Erythroblast (primary cell): Measurements from ENCODE around the gene ZMYND15.
"Not testable (repeated sequence)": the region's sequence is repeated elsewhere in the genome, so short reads cannot be mapped to it uniquely, and the experiment has no call there.

Experiments used
- DNase-seq, 2 experiments: peaks; one replicate each; lab custom pipeline; 2025; lab: John Stamatoyannopoulos, UW
- GATA1 ChIP-seq: IDR thresholded peaks from 2 replicates; pipeline ENCODE4 v1.6.1; 2011; ENCODE audit warnings: low read depth, mild to moderate bottlenecking, control low read depth, low read length, moderate library complexity
- POLR2A ChIP-seq: IDR thresholded peaks from 2 replicates; pipeline ENCODE4 v1.6.1; 2011; ENCODE audit warnings: mild to moderate bottlenecking, low read length

ZMYND15 gene, protein sequence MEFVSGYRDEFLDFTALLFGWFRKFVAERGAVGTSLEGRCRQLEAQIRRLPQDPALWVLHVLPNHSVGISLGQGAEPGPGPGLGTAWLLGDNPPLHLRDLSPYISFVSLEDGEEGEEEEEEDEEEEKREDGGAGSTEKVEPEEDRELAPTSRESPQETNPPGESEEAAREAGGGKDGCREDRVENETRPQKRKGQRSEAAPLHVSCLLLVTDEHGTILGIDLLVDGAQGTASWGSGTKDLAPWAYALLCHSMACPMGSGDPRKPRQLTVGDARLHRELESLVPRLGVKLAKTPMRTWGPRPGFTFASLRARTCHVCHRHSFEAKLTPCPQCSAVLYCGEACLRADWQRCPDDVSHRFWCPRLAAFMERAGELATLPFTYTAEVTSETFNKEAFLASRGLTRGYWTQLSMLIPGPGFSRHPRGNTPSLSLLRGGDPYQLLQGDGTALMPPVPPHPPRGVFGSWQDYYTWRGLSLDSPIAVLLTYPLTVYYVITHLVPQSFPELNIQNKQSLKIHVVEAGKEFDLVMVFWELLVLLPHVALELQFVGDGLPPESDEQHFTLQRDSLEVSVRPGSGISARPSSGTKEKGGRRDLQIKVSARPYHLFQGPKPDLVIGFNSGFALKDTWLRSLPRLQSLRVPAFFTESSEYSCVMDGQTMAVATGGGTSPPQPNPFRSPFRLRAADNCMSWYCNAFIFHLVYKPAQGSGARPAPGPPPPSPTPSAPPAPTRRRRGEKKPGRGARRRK

DNA sequence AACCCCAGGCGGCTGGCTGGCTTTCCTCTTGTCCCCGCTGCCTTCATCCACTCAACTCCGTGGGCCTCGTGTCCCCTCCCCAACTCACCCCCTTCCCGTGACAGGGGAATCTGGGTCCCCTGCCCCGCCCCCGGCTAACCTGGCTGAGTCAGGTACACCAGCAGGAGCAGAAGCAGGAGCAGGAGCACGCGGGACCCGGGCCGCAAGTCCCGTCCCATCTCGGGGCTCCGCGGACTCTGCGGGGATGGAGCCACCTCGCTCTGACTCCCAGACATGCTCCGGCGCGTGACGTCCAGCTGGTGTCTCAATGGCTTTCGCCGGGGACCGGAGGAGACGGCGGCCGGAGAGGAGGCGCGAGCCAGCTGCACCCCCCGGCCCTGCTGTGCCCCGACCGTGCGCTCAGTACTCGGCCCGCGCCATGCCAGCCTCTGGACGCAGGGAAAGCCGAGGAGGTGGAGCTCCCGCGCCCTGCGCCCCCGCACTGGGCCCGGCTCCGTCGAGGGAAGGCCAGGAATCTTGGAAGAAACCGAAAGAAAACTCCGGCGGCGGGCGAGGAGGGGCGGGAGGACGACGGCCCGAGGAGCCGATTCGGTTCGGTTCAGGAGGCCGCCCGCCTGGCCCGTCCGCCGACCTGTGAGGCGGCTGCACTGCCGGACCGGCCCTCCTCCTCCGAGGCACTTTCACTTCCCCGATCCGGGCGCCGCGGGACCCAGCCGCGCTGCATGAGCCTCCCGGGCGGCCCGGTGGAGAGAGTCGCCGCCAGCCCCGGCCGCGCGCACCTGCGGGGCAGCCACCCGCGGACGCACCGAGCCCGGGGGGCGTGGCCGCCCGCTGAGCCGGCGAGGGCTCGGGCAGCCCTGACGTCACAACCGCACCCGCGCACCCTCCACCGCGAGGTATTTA lies at the start of gene ZMYND15, which contains the start of gene CXCL16:
Gene ZMYND15, plus strand, starts transcription at position 712 of the 903 bp plus-strand sequence. CDS start 716 bp downstream, outside the sequence.
Gene CXCL16, minus strand, starts transcription at position 807 of the 903 bp plus-strand sequence. Its CDS starts 589 bp downstream, at position 218.
- peak; percentile 34 to 67 for DNase-seq
- TF ChIP-seq POLR2A (no peak), GATA1 (no peak)

DNA sequence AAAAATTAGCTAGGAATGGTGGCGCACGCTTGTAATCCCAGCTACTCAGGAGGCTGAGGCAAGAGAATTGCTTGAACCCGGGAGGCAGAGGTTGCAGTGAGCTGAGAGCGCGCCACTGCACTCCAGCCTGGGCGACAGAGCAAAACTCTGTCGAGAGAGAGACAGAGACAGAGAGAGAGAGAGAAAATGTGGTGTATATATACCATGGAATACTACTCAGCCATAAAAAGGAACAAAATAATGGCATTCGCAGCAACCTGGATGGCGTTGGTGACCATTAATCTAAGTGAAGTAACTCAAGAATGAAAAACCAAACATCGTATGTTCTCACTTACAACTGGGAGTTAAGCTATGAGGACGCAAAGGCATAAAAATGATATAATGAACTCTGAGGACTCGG lies 49.8 kb upstream of the ZMYND15 start:
- DNase-seq: not testable (repeated sequence)

DNA sequence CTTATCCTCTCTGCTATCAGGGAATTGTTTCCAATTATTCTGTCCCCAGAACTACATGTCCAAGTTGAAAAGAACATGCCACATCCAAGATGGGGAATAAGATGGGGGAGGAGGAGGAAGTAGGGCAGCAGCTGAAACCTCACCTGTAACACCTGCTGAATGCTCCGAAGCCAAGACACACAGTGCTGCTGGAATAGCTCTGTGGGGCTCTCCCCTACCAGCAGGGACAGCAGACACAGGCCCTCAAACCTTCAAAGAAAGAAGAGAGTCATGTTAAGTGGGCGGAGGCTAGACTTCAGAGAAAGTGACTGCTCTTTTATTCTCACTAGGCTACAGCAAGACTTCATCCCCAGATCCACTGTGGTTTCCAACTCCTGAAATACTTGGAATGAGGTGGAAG lies 48.9 kb upstream of the ZMYND15 start:
- DNase-seq: no peak
- TF ChIP-seq POLR2A (no peak), GATA1 (no peak)

DNA sequence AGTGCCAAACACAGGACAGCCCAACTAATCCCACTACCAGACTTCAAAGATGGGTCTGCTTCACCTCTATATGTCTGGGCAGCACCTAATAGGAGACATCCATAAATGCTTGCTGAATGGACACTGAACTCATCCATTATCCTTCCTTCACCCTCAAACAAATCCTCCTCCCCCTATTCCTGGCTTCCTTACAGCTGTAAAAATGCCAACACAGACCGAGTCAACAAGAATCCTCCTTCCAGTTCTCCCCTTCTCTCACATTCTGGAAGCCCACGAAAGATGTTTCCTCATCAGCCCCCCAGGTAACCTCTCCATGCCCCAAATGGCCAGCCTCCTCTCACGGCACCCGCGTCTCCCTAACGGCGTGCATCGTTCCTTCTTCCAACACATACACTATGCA lies 47.9 kb upstream of the ZMYND15 start:
- TF ChIP-seq POLR2A (no peak), GATA1 (no peak)

DNA sequence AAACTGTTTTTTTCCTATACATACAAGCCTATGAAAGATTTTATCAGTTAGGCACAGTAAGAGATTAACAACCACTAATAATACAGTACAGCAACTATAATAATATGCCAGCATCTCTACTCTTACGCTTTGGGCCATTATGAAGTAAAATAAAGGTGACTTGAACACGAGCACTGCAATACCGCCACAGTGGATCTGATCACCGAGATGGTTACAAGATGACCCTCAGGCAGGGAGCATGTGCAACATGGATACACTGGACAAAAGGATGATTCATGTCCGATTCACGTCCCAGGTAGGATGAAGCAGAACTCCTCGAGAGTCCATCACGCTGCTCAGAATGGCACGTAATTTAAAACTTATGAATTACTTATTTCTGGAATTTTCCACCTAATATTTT lies 46.2 kb upstream of the ZMYND15 start:
- DNase-seq: no peak
- TF ChIP-seq POLR2A (no peak), GATA1 (no peak)

More for the DNA sequence above, 47.9 kb upstream of the ZMYND15 start:
- no peak for DNase-seq

DNA sequence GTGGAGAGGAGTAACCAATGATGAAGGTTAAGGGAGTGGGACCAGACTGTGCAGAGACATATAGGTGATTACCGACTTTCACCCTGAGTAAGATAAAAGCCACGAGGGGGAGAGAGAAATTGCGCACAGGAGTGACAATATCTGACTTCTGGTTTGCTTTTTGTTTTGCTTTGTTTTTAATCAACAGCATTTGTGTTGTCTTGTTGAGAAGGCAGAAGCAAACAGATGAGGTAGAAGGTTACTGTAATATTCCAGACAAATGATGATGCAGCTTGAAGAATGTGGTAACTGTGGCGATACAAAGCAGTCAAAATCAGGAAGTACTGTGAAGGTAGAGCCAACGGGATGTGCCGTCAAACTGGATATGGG lies 43.2 kb upstream of the ZMYND15 start:
- no peak for TF ChIP-seq GATA1
- no peak for TF ChIP-seq POLR2A
- no peak for DNase-seq

DNA sequence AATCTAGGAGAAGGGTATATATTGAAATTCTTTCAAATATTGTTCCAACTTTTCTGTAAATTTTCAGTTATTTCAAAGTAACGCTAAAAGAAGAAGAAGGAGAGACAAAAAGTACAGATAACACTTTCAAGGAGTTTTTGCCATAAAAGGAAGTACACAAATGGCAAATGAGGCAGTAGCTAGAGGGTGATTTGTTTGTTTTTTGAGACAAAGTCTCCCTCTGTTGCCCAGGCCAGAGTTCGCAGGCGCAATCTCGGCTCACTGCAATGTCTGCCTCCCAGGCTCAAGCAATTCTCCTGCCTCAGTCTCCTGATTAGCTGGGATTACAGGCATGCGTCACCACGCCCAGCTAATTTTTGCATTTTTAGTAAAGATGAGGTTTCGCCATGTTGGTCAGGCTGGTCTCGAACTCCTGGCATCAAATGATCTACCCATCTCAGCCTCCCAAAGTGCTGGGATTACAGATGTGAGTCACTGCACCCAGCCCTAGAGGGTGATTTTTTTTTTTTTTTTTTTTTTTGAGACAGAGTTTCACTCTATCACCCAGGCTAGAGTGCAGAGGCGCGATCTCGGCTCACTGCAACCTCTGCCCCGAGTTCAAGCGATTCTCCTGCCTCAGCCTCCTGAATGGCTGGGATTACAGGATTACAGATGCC lies 40.1 kb upstream of the ZMYND15 start:
- DNase-seq: peak in 1 of 2 experiments; percentile 9

DNA sequence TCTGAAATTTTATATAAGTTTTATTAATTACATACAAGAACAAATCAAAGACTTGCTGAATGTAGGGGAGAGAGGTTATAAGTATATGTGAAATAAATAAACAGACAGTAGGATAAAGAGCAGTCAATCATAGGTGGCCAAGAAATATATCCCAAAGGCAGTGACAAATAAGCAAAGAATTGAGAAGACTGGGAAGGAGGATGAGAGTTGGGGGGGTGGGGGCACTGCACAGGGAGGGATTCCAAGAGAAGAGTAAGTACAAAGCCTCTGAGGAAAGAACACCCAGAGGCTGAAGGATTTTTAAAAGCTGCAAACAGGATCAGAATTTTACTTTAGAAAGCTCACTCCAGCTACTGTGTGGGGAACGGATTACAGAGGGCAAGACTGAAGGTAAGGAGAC lies 38.5 kb upstream of the ZMYND15 start:
- TF ChIP-seq POLR2A (no peak), GATA1 (no peak)
- no peak for DNase-seq

DNA sequence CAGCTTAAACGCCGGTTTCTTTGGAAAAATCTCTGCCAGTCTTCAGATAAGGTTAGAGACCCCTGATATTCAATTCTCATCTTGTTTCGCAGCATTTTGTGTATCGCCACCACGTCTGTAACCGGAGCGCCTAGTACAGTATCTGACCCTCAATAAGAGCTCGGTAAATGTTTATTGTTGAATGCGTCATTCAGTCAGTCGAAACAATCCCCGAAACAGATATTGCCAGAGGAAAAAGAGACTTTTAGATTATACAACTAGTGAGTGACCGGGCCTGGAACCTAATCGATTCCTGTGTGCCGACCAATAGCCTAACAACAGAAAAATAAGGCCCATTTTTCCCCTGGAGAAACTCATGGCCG lies 36.3 kb upstream of the ZMYND15 start:
- TF ChIP-seq GATA1 (no peak), POLR2A (no peak)
- peak in 1 of 2 experiments; percentile 46 for DNase-seq

DNA sequence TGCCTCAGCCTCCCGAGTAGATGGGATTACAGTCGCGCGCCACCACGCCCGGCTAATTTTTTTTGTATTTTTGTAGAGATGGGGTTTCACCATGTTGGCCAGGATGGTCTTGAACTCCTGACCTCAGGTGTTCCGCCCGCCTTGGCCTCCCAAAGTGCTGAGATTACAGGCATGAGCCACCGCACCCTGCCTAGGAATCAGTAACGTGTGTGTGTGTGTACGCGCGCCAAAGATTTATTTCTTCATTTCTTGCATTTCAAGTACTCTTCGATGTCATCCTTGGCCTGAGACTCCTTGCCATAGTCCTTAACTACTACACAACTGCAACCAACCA lies 35.1 kb upstream of the ZMYND15 start:
- DNase-seq: peak in 1 of 2 experiments; percentile 28

DNA sequence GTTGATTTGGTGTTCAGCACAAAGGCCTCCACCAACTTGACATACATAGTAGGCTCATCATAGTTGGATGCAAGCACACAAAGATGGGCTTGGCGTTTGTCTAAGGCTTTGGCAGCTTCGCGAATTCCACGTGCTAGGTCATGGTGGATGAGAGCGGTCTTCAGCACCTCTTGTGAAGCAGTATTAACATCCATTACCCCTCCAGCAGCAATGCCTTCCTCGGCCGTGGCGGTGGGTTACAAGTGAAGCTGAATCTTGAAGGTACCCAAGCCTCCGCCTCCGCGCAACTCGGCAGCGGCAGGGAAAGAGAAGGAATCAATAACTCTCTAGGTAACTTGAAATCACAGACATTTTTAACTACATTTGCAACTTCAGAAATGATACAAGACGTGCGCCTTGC lies 34.6 kb upstream of the ZMYND15 start:
- TF ChIP-seq GATA1: no peak
- TF ChIP-seq POLR2A: no peak

DNA sequence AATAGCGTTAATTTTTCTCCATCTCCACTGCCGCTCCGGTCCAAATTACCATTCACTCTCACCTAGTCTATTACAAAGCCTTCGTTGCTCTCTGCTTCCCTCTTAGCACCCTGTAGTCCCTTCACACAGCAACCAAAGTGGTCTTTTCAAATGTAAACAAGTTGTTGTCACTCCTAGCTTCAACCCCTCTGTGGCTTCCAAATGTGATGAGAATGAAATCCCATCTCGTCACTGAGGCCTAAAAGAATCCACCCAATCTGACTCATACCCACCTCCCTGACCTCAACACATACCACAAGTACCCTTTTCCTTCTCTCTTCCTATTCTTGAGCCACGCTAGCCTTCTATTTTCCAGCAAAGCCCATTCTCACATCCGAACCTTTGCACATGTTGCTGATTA lies 33.5 kb upstream of the ZMYND15 start:
- TF ChIP-seq POLR2A (no peak), GATA1 (no peak)
- no peak for DNase-seq

More for the DNA sequence above, 34.6 kb upstream of the ZMYND15 start:
- no peak for DNase-seq

DNA sequence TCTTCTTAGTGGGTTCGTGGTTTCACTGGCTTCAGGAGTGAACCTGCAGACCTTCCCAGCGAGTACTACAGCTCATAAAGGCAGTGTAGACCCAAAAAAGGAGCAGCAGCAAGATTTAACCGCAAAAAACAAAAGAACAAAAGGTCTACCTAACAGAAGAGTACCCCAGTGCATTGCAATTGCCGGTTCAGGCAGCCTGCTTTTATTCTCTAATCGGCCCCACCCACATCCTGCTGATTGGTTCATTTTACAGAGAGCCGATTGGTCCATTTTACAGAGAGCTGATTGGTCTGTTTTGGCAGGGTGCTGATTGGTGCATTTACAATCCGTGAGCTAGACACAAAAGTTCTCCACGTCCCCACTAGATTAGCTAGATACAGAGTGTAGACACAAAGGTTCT lies 31.2 kb upstream of the ZMYND15 start:
- peak; percentile 57 for TF ChIP-seq POLR2A
- TF ChIP-seq GATA1: no peak
- DNase-seq: peak; percentile 79 to 84
